ENCODE data around the gene RERE.

- no peak for TF ChIP-seq CTCF (conservative IDR thresholded peaks at IDR 0.05; ENCODE audit: low read depth in 2 of 2)
- no peak for TF ChIP-seq REST (IDR thresholded peaks at IDR 0.05; ENCODE audit: unreplicated experiment)
- TF ChIP-seq EZH2 (IDR thresholded peaks at IDR 0.05; ENCODE audit: low read depth, unreplicated experiment) = no peak
- no peak for TF ChIP-seq CREB1 (CRISPR knock-in tag; IDR thresholded peaks at IDR 0.05; ENCODE audit: low read depth)
- no peak for TF ChIP-seq STAT1 (IDR thresholded peaks at IDR 0.05; ENCODE audit: unreplicated experiment)
- no peak for TF ChIP-seq JUNB (IDR thresholded peaks at IDR 0.05; ENCODE audit: unreplicated experiment)
Measured at GRCh38 chr1:8846263-8846662, 28.8 kb upstream of the RERE start.
